Activated CD4-positive, alpha-beta T cell treated with anti-CD3 and anti-CD28 coated beads, Interleukin-2, amount 10 ng/mL, durations not matched to agents 24 days and 14 days (primary cell): Measurements from ENCODE around the gene GJA9. TPM values are rescaled to one million over a fixed set of nuclear protein-coding genes. Genes with fewer than 3 reads are reported as not detected.
"Not testable (repeated sequence)": the region's sequence is repeated elsewhere in the genome, so short reads cannot be mapped to it uniquely, and the experiment has no call there.

Source experiments
- DNase-seq: peaks from one replicate; pipeline ENCODE4 v3.0.0; 2022
- H3K27ac Mint-ChIP-seq: one replicate; pipeline ENCODE4 v1.8.0; 2022; ENCODE audit warnings: mild to moderate bottlenecking, mixed read lengths
- H3K27me3 Mint-ChIP-seq: one replicate; pipeline ENCODE4 v1.8.0; 2022; ENCODE audit warnings: mixed read lengths
- H3K36me3 Mint-ChIP-seq: one replicate; pipeline ENCODE4 v1.8.0; 2022; ENCODE audit warnings: low read depth, mild to moderate bottlenecking, mixed read lengths
- H3K4me1 Mint-ChIP-seq: one replicate; pipeline ENCODE4 v1.8.0; 2021; ENCODE audit warnings: mixed read lengths
- H3K4me3 Mint-ChIP-seq: one replicate; pipeline ENCODE4 v1.8.0; 2022; ENCODE audit warnings: mild to moderate bottlenecking, moderate library complexity, mixed read lengths
- H3K9me3 Mint-ChIP-seq: one replicate; pipeline ENCODE4 v1.8.0; 2021; ENCODE audit warnings: mixed read lengths
- intact Hi-C: fragments of 100-400 bp; cut with micrococcal nuclease; formaldehyde crosslinking; loops from one replicate; pipeline ENCODE4 v1.15.1; 2023
- total RNA-seq: library from RNA; stranded (reverse); gene quantifications from 2 replicates; pipeline ENCODE4 v1.2.3, GENCODE V29; 2022

Gene GJA9
- total RNA-seq: not detected in 2 replicates

- intact Hi-C loops: no loop called here
- no peak within 1 kb of the TSS for H3K4me3 Mint-ChIP-seq
- H3K9me3 Mint-ChIP-seq: no peaks in the 10 kb centered on the region
- no peak within 1 kb of the TSS for H3K27ac Mint-ChIP-seq
- peaks cover 12% of the 10 kb centered on the region for H3K27me3 Mint-ChIP-seq
- DNase-seq: no peak
- H3K4me1 Mint-ChIP-seq: no peaks in the 10 kb centered on the region
- H3K36me3 Mint-ChIP-seq: no peaks in the 10 kb centered on the region
These were observed at the start of gene GJA9 for GRCh38 chr1:38881487-38881886. Gene GJA9, minus strand, starts transcription at chr1:38881587. Its CDS starts 5,489 bp downstream, at chr1:38876098.

DNA sequence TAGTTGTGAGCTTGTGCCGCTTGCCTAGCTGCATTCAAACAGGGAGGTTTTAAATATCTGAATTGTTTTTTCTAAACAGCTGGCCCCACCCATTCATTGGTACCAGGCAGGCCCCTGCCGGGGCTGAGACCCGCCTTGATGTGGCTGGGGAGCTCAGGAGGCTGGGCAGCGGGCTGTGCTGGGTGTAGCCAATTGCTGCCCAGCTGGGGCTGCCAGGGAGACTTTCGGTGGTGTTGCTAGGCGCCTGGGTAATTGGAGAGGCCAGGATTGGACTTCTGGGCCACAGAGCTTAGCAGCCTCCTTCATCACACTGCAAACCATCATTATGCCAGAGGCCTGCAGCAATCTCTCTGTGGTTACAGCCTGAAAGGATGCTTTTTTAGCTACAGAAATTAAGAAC lies 48.1 kb upstream of the GJA9 start:
- intact Hi-C loops: no loop called here
- H3K4me3 Mint-ChIP-seq: no peak overlapping the region
- no peaks in the 10 kb centered on the region for H3K36me3 Mint-ChIP-seq
- no peaks in the 10 kb centered on the region for H3K27me3 Mint-ChIP-seq
- H3K27ac Mint-ChIP-seq: no peak overlapping the region
- peaks cover 3% of the 10 kb centered on the region for H3K4me1 Mint-ChIP-seq
- DNase-seq: no peak
- H3K9me3 Mint-ChIP-seq: no peaks in the 10 kb centered on the region

- H3K4me1 Mint-ChIP-seq: peaks cover 3% of the 10 kb centered on the region
- intact Hi-C loops: no loop called here
- no peak overlapping the region for H3K4me3 Mint-ChIP-seq
- DNase-seq: no peak
- no peaks in the 10 kb centered on the region for H3K27me3 Mint-ChIP-seq
- no peaks in the 10 kb centered on the region for H3K9me3 Mint-ChIP-seq
- H3K36me3 Mint-ChIP-seq: no peaks in the 10 kb centered on the region
- no peak overlapping the region for H3K27ac Mint-ChIP-seq
These were observed 47.7 kb upstream of the GJA9 start for GRCh38 chr1:38929054-38929453.

- Mint-ChIP-seq H3K9me3 (no peaks in the 10 kb centered on the region), H3K4me1 (peaks cover 1% of the 10 kb centered on the region), H3K27me3 (peaks cover 5% of the 10 kb centered on the region), H3K27ac (no peak overlapping the region), H3K36me3 (no peaks in the 10 kb centered on the region), H3K4me3 (no peak overlapping the region)
- intact Hi-C loops: no loop called here
- DNase-seq: no peak
These were observed 44.7 kb upstream of the GJA9 start for GRCh38 chr1:38926091-38926490.

GRCh38 chr1:38925391-38925790 lies 44.0 kb upstream of the GJA9 start:
- Mint-ChIP-seq H3K4me3 (no peak overlapping the region), H3K27ac (no peak overlapping the region), H3K4me1 (peaks cover 1% of the 10 kb centered on the region), H3K27me3 (peaks cover 5% of the 10 kb centered on the region), H3K36me3 (no peaks in the 10 kb centered on the region), H3K9me3 (no peaks in the 10 kb centered on the region)
- DNase-seq: no peak
- intact Hi-C loops: no loop called here

DNA sequence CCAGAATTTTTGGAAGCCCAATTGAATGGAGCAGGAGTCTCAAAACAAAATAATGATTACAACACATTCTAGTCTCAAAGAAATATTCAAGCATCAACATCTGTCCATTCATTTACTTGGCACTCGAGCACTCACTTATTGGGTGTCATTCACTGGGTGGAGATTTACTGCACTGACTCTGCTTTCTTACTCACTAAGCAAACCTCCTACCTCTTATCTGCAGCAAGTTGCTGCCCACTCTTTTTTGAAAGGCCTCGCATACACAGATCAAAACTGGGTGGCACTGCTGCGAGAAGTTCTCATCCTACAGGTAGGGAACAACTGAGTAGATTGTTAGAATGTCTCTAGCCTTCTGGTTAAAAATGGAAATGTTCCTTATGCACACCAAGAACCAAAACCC lies 42.2 kb upstream of the GJA9 start:
- Mint-ChIP-seq H3K27me3 (peaks cover 9% of the 10 kb centered on the region), H3K36me3 (no peaks in the 10 kb centered on the region), H3K4me3 (no peak overlapping the region), H3K9me3 (no peaks in the 10 kb centered on the region), H3K4me1 (no peaks in the 10 kb centered on the region), H3K27ac (no peak overlapping the region)
- no peak for DNase-seq
- intact Hi-C loops: no loop called here

DNA sequence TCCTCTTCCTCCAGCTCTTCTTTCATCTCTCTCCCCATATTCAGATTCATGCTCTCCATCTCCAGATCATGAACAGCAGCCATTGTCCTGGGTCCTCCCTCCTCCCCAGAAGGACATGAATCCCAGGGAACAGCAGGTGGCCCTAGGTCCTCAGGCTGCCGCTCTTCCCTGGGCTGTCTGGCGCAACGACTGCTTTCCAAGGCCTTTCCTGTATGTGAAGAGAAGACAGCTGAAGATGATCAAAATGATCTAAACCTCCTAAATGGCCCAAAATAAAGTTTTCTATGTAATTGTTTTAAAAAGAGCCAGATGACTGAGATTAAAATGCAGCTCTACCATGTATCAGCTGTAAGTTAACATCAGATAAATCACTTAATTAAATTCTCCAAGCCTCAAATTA lies 37.7 kb upstream of the GJA9 start:
- no peak for DNase-seq
- H3K27ac Mint-ChIP-seq: no peak overlapping the region
- H3K36me3 Mint-ChIP-seq: no peaks in the 10 kb centered on the region
- peaks cover 9% of the 10 kb centered on the region for H3K27me3 Mint-ChIP-seq
- intact Hi-C loops: no loop called here
- no peaks in the 10 kb centered on the region for H3K9me3 Mint-ChIP-seq
- H3K4me1 Mint-ChIP-seq: peaks cover 2% of the 10 kb centered on the region
- H3K4me3 Mint-ChIP-seq: no peak overlapping the region

DNA sequence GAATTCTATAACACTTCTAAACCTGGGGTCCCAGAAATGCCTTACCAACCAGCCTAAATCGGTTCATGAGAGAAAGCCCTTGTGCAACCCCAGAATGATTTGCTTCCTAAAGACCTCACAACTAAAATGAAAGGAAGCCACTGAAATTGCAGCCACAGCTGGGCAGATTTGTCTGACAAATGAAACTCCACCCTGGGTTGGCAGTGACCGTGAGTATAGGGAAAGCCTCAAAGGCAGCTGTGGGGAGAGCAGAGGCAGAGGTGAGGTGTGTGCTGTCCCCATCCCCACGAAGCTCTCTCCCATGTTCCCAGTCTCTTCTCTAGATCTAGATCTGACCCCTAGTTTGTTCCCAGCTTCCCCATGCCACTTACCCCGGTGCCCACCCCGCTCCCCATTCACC lies 37.2 kb upstream of the GJA9 start:
- intact Hi-C loops: no loop called here
- H3K27me3 Mint-ChIP-seq: peaks cover 9% of the 10 kb centered on the region
- no peak overlapping the region for H3K27ac Mint-ChIP-seq
- no peaks in the 10 kb centered on the region for H3K9me3 Mint-ChIP-seq
- H3K4me1 Mint-ChIP-seq: peaks cover 2% of the 10 kb centered on the region
- DNase-seq: no peak
- H3K36me3 Mint-ChIP-seq: no peaks in the 10 kb centered on the region
- H3K4me3 Mint-ChIP-seq: no peak overlapping the region

DNA sequence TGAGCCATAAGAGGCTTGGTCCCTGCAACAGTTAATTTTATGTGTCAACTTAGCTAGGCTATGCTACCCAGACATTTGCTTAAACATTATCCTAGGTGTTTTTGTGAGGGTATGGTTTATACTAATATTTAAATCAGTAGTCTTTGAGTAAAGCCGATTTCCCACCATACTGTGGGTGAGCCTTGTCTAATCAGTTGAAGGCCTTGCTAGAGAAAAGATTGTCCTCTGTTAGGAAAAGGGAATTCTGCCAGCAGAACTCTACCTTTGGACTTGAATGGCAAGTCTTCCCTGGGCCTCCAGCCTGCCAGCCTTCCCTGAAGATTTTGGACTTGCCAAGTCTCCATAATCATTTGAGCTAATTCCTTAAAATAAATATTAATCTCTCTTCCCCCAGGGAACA lies 36.4 kb upstream of the GJA9 start:
- no peaks in the 10 kb centered on the region for H3K9me3 Mint-ChIP-seq
- H3K36me3 Mint-ChIP-seq: no peaks in the 10 kb centered on the region
- intact Hi-C loops: no loop called here
- no peak overlapping the region for H3K4me3 Mint-ChIP-seq
- peaks cover 2% of the 10 kb centered on the region for H3K4me1 Mint-ChIP-seq
- no peak for DNase-seq
- peaks cover 9% of the 10 kb centered on the region for H3K27me3 Mint-ChIP-seq
- H3K27ac Mint-ChIP-seq: no peak overlapping the region

GRCh38 chr1:38917337-38917736 lies 36.0 kb upstream of the GJA9 start:
- intact Hi-C loops: no loop called here
- Mint-ChIP-seq H3K27me3 (peaks cover 9% of the 10 kb centered on the region), H3K4me3 (no peak overlapping the region)

GRCh38 chr1:38915352-38915948 lies 34.1 kb upstream of the GJA9 start:
- Mint-ChIP-seq H3K4me3 (no peak overlapping the region), H3K4me1 (peaks cover 2% of the 10 kb centered on the region), H3K9me3 (no peaks in the 10 kb centered on the region), H3K27me3 (peaks cover 5% of the 10 kb centered on the region), H3K36me3 (no peaks in the 10 kb centered on the region), H3K27ac (no peak overlapping the region)
- intact Hi-C loops: no loop called here
- no peak for DNase-seq

More at GRCh38 chr1:38917337-38917736, 36.0 kb upstream of the GJA9 start:
- no peak overlapping the region for H3K27ac Mint-ChIP-seq
- no peaks in the 10 kb centered on the region for H3K9me3 Mint-ChIP-seq
- peaks cover 2% of the 10 kb centered on the region for H3K4me1 Mint-ChIP-seq
- DNase-seq: no peak
- no peaks in the 10 kb centered on the region for H3K36me3 Mint-ChIP-seq

- H3K4me1 Mint-ChIP-seq, H3K27ac Mint-ChIP-seq, intact Hi-C loops, H3K9me3 Mint-ChIP-seq, DNase-seq, H3K36me3 Mint-ChIP-seq, H3K27me3 Mint-ChIP-seq, H3K4me3 Mint-ChIP-seq: not testable (repeated sequence)
These were observed 33.5 kb upstream of the GJA9 start for GRCh38 chr1:38914908-38915307.

DNA sequence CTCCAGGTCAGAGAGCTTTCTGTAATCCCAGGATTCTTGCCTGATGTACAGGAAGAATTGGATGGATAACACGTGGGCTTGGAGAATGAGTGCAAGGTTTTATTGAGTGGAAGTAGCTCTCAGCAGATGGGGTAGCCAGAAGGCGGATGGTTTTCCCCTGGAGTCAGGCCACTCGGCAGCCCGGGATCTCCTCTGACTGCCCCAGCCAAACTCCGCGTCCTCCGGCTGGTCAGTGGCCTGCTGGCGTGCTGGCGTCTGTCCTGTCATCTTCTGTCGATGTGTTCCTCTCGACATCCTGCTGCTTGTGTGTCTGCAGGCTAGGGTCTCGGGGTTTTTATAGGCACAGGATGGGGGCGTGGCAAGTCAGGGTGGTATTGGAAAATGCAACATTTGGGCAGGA lies 27.4 kb upstream of the GJA9 start:
- no peak overlapping the region for H3K4me3 Mint-ChIP-seq
- no peaks in the 10 kb centered on the region for H3K27me3 Mint-ChIP-seq
- no peaks in the 10 kb centered on the region for H3K36me3 Mint-ChIP-seq
- no peak for DNase-seq
- H3K4me1 Mint-ChIP-seq: no peaks in the 10 kb centered on the region
- intact Hi-C loops: no loop called here
- H3K27ac Mint-ChIP-seq: no peak overlapping the region
- H3K9me3 Mint-ChIP-seq: no peaks in the 10 kb centered on the region

DNA sequence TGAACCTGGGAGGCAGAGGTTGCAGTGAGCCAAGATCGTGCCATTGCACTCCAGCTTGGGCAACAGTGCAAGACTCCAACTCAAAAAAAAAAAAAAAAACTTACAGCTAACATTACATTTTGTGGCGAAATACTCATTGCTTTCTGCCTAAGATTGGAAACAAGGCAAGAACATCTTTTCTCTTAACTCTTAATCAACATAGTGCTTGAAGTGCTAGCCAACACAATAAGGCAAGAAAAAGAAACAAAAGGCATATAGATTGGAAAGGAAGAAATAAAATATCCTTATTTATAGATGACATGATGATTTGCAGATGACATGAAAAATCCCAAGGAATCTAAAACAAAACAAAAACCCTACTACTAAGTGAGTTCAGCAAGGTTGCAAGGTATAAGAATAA lies 24.6 kb upstream of the GJA9 start:
- Mint-ChIP-seq H3K36me3 (no peaks in the 10 kb centered on the region), H3K27me3 (peaks cover 2% of the 10 kb centered on the region), H3K9me3 (no peaks in the 10 kb centered on the region), H3K4me3 (no peak overlapping the region), H3K27ac (no peak overlapping the region), H3K4me1 (no peaks in the 10 kb centered on the region)
- intact Hi-C loops: no loop called here
- no peak for DNase-seq

GRCh38 chr1:38899560-38899959 lies 18.2 kb upstream of the GJA9 start:
- Mint-ChIP-seq H3K36me3 (no peaks in the 10 kb centered on the region), H3K27ac (no peak overlapping the region), H3K9me3 (no peaks in the 10 kb centered on the region), H3K27me3 (peaks cover 2% of the 10 kb centered on the region), H3K4me1 (no peaks in the 10 kb centered on the region), H3K4me3 (no peak overlapping the region)
- intact Hi-C loops: no loop called here
- DNase-seq: no peak
